Keratinocyte (primary cell): ENCODE results near the gene LARP1B.

Experiments used
- EZH2 ChIP-seq: IDR thresholded peaks from one replicate; pipeline ENCODE4 v1.6.1; 2012; ENCODE audit warnings: inconsistent platforms, mild to moderate bottlenecking, low read length, moderate library complexity
- TF ChIP-seq, protein P1 (sequence below), 3 experiments: IDR thresholded peaks in 1 of 3; conservative IDR thresholded peaks in 1 of 3; optimal IDR thresholded peaks in 1 of 3; 2 replicates in 2 of 3; 3 replicates in 1 of 3; pipeline versions ENCODE3 to v1.5.1; 2011; ENCODE audit warnings: low read length in 3 of 3, mild to moderate bottlenecking in 3 of 3, moderate library complexity in 2 of 3, control low read depth in 1 of 3, inconsistent platforms in 1 of 3; ENCODE audit not compliant: insufficient read depth in 2 of 3; ENCODE audit errors: extremely low read depth in 1 of 3

DNA sequence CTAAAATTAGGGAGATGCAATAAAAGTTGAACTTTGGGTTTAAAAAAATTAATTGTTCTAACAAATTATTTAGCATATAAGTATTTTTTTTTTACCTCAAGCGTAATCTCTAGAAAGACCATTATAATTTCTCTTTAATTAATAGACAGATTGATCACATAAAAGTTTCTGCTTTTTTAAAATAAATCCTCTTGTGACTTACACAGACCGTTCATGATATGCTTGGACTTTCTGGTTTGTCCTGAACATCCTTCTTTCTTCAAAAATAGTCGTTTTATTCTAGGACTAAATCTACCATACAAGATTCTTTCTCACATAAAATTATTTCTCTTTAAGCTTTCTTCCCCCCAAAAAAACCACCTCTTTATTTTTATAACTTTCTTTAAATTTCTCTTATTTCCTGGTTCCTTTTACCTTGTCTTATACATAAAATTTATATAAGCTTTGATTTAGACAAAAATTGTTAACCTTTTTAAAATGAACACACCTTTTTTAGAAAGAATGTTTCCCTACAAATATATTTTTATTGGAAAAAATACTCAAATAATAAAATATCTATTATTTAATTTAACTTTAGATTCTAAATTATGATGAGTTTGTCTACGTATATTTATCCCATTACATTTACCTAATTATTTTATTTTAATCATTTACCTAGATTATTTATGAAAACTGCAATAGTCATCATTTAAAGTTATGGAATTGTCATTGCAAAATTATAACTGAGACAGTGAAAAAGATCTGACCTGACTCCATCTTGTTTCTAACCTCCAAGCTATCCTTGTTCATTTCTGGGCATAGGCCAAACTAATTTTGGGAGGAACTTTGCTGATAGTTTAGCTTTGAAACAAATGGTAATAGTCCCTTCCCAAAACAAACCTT, 188.9 kb downstream of the LARP1B start:
- TF ChIP-seq, protein P1, sequence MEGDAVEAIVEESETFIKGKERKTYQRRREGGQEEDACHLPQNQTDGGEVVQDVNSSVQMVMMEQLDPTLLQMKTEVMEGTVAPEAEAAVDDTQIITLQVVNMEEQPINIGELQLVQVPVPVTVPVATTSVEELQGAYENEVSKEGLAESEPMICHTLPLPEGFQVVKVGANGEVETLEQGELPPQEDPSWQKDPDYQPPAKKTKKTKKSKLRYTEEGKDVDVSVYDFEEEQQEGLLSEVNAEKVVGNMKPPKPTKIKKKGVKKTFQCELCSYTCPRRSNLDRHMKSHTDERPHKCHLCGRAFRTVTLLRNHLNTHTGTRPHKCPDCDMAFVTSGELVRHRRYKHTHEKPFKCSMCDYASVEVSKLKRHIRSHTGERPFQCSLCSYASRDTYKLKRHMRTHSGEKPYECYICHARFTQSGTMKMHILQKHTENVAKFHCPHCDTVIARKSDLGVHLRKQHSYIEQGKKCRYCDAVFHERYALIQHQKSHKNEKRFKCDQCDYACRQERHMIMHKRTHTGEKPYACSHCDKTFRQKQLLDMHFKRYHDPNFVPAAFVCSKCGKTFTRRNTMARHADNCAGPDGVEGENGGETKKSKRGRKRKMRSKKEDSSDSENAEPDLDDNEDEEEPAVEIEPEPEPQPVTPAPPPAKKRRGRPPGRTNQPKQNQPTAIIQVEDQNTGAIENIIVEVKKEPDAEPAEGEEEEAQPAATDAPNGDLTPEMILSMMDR (optimal IDR thresholded peaks at IDR 0.05 in 1 of 3, IDR thresholded peaks at IDR 0.05 in 1 of 3, conservative IDR thresholded peaks at IDR 0.05 in 1 of 3; ENCODE audit: extremely low read depth in 1 of 3, insufficient read depth in 2 of 3, low read length in 3 of 3) = no peak
- no peak for TF ChIP-seq EZH2
